ENCODE data around the gene USP5.
A peak's percentile ranks its signal among the peaks of the same experiment; 100 is the strongest.
"Not testable (repeated sequence)": the region's sequence is repeated elsewhere in the genome, so short reads cannot be mapped to it uniquely, and the experiment has no call there.

USP5 gene

DNA sequence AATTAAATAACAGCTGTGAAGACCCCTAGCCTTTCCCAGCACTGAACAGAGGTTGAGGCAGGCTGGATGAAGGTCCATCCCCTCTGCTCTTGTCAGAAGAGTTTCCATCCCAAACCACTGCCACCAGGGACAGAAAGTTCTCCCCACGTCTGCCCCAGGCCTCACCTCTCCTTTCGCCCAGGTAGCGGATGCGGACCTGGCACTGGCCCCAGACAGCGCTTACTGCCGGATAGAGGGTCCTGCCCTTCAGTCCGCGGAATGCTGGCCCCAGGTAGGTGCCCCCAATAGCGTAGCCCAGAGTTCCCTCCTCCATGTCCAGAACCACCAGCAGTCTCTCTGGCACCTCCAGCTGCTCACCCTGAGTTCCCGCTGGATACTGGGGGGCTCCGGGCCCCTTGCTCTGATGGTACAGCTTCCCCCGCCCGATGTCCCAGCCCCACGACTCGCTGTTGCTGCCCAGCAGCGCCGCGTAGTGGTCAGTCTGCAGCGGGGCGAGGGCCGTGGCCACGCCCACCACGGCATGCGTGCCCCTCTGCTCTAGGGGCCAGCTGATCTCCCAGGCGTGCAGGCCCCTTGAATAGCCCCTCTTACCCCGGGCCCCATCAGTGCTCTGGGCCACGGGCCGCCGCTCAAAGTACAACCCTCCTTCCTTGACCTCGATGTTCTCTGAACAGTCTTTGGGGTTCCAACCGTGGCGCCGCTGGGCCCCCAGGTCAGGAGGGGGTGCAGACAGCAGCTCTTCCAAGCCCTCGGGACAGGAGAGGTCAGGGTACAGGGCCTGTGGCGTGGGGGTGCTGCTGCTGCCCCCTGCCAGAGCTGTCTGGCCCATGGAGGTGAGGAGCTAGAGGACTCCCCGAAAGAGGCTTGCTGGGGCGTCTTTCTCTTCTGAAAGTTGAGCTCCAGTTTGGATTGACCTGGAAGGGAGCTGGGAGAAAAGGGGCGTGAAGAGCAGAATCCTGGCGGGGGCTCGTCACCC lies 20.4 kb downstream of the USP5 start:
- peak overlapping the region; percentile 88 for H3K27ac ChIP-seq (ENCODE audit: low read depth, low read length)
- H3K36me3 ChIP-seq (ENCODE audit: control insufficient read depth, insufficient read depth, low read length), result peaks cover 19% of the 10 kb centered on the region
- peak overlapping the region; percentile 95 for H3K4me3 ChIP-seq (ENCODE audit: low read length)
- no peaks in the 10 kb centered on the region for H3K27me3 ChIP-seq (ENCODE audit: control insufficient read depth, insufficient read depth, low read length)
- H3K9ac ChIP-seq (ENCODE audit: low read length), result peak overlapping the region; percentile 94
- peaks cover 20% of the 10 kb centered on the region for H3K4me1 ChIP-seq (ENCODE audit: control insufficient read depth, insufficient read depth, low read length)

DNA sequence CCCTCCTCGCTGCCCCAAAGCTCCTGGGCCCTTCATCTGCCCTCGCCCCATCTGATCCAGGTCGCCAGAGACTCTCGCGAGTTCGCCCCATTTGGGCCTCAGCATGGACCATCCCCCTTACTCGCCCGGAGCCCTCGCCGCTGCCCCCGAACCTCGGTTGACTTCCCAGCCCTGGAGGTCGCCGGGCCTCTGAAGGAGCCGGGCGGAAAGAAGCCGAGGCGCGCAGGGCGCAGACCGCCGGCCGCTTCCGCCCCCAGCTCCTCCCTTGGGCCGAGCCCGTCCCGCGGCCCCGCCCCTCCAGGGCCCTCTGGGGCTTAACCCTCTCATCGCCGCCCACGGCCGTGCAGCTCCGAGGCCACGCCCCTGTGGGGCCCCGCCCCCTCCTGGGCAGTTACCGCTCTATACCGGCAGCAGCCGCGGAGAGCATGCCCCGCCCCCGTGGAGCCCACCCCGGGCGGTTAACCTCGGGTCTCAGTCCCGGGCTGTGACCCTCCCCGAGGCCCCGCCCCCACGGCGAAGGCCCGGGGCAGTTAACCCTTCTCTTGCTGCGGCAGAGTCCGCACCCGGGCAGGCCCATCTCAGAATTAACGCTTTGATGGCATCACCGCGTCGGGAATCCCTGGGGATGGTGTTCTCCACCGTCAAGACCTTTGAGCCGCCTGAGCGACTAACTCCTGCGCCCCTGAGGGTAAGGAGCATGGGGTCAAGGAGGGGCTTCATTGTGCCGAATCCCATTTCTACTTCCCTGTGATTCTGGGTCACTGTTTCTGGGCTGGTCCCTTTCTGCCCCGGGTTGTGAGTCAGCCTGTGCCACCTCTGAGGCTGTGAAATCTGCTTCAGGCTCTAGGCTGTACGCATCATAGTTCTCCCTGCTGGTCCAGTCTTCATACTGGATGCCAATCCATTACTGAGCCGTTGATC lies 21.4 kb downstream of the USP5 start, which contains the start of gene SPSB2:
Gene SPSB2, minus strand, starts transcription at position 210 of the 921 bp plus-strand sequence. CDS start 402 bp downstream, outside the sequence.
- no peaks in the 10 kb centered on the region for H3K27me3 ChIP-seq (ENCODE audit: control insufficient read depth, insufficient read depth, low read length)
- peak within 1 kb of the TSS; percentile 94 for H3K9ac ChIP-seq (ENCODE audit: low read length)
- peak within 1 kb of the TSS; percentile 95 for H3K4me3 ChIP-seq (ENCODE audit: low read length)
- peaks cover 18% of the 10 kb centered on the region for H3K4me1 ChIP-seq (ENCODE audit: control insufficient read depth, insufficient read depth, low read length)
- H3K36me3 ChIP-seq (ENCODE audit: control insufficient read depth, insufficient read depth, low read length), result peaks cover 19% of the 10 kb centered on the region
- H3K27ac ChIP-seq (ENCODE audit: low read depth, low read length), result peak within 1 kb of the TSS; percentile 88

DNA sequence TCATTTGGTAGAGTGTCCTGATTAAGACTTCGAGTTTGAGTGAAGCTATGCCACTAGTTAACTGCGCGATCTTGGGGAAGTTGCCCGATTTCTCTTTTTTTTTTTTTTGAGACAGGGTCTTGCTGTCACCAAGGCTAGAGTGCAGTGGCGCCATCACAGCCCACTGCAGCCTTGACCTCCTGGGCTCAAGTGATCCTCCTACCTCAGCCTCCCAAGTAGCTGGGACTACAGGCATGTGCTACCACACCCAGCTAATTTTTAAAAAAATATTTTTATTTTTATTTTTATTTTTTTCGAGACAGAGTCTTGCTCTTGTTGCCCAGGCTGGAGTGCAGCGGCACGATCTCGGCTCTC lies 22.0 kb downstream of the USP5 start:
- peak overlapping the region; percentile 68 for H3K9ac ChIP-seq (ENCODE audit: low read length)
- peak overlapping the region; percentile 88 for H3K27ac ChIP-seq (ENCODE audit: low read depth, low read length)
- H3K36me3 ChIP-seq (ENCODE audit: control insufficient read depth, insufficient read depth, low read length), result peaks cover 16% of the 10 kb centered on the region
- peaks cover 12% of the 10 kb centered on the region for H3K4me1 ChIP-seq (ENCODE audit: control insufficient read depth, insufficient read depth, low read length)
- H3K27me3 ChIP-seq (ENCODE audit: control insufficient read depth, insufficient read depth, low read length), result not testable (repeated sequence)
- H3K4me3 ChIP-seq (ENCODE audit: low read length), result peak overlapping the region; percentile 88

DNA sequence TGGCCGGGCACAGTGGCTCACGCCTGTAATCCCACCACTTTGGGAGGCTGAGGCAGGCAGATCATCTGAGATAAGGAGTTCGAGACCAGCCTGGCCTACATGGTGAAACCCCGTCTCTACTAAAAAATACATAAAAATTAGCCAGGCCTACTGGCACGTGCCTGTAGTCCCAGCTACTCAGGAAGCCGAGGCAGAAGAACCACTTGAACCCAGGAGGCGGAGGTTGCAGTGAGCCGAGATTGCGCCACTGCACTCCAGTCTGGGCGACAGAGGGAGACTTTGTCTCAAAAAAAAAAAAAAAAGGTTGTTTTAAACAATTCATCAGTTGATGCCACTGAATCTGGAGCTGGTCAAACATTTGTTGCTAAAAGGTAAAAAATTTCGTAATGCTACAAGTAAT lies 27.9 kb downstream of the USP5 start:
- H3K4me1 ChIP-seq (ENCODE audit: control insufficient read depth, insufficient read depth, low read length); H3K4me3 ChIP-seq (ENCODE audit: low read length); H3K27me3 ChIP-seq (ENCODE audit: control insufficient read depth, insufficient read depth, low read length); H3K36me3 ChIP-seq (ENCODE audit: control insufficient read depth, insufficient read depth, low read length); H3K27ac ChIP-seq (ENCODE audit: low read depth, low read length); H3K9ac ChIP-seq (ENCODE audit: low read length): not testable (repeated sequence)

DNA sequence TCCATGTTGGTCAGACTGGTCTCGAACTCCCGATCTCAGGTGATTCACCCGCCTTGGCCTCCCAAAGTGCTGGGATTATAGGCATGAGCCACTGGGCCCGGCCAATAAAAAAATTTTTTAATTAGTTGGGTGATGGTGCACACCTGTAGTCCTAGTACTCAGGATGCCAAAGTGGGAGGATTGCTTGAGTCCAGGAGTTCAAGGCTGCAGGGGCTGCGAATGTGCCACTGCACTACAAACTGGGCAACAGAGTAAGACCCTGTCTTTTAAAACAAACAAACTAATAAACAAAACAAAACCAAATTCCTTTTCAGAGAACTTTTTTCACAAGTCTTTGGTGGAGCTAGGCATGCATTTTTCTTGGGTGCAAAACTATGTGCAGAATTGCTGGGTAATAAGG lies 31.3 kb downstream of the USP5 start:
- Histone ChIP-seq H3K36me3 (ENCODE audit: control insufficient read depth, insufficient read depth, low read length) (peaks cover 3% of the 10 kb centered on the region), H3K9ac (ENCODE audit: low read length) (no peak overlapping the region), H3K4me3 (ENCODE audit: low read length) (no peak overlapping the region), H3K27ac (ENCODE audit: low read depth, low read length) (no peak overlapping the region), H3K27me3 (ENCODE audit: control insufficient read depth, insufficient read depth, low read length) (no peaks in the 10 kb centered on the region), H3K4me1 (ENCODE audit: control insufficient read depth, insufficient read depth, low read length) (no peaks in the 10 kb centered on the region)

DNA sequence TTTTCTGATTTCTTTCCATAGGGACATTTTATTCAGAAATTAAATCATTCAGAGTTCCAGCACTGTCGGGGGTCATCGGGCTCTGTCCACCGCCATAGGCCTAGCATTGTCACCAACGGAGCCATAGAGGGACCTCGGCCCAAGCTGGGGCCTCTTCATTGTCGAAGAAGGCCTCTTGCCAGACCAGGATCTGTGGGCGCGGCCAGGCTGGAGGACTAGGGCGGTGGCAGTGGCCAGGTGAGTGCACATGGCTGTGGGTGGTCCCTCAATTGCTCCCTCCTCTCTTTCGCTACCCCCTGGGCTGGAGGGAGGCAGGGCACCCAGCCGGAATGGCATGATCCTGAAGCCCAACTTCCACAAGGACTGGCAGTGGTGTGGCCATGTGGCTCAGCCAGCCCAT lies 31.7 kb downstream of the USP5 start:
- Histone ChIP-seq H3K4me3 (ENCODE audit: low read length) (no peak overlapping the region), H3K27me3 (ENCODE audit: control insufficient read depth, insufficient read depth, low read length) (no peaks in the 10 kb centered on the region), H3K9ac (ENCODE audit: low read length) (no peak overlapping the region), H3K36me3 (ENCODE audit: control insufficient read depth, insufficient read depth, low read length) (peaks cover 3% of the 10 kb centered on the region), H3K27ac (ENCODE audit: low read depth, low read length) (no peak overlapping the region), H3K4me1 (ENCODE audit: control insufficient read depth, insufficient read depth, low read length) (no peaks in the 10 kb centered on the region)

DNA sequence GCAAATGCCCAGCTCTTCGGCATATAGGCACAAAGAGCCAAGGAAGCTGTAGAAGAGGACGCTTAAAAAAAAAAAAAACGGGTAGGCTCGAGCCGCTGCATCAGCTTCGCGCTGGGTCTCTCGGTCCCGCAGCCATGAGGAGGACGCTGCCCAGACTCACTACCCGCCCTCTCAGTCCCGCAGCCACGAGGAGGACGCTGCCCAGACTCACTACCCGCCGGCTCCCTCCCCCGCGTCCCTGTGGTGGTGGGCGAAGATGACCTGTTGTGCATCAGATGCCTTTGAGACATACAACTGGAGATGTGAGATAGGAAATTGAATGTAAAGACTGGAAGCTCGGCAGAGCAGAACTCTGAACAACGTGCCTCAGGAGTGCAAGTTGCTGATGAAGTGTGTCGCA lies 32.6 kb downstream of the USP5 start:
- Histone ChIP-seq H3K36me3 (ENCODE audit: control insufficient read depth, insufficient read depth, low read length) (peaks cover 3% of the 10 kb centered on the region), H3K4me1 (ENCODE audit: control insufficient read depth, insufficient read depth, low read length) (no peaks in the 10 kb centered on the region), H3K27ac (ENCODE audit: low read depth, low read length) (no peak overlapping the region), H3K9ac (ENCODE audit: low read length) (no peak overlapping the region), H3K4me3 (ENCODE audit: low read length) (no peak overlapping the region), H3K27me3 (ENCODE audit: control insufficient read depth, insufficient read depth, low read length) (no peaks in the 10 kb centered on the region)

DNA sequence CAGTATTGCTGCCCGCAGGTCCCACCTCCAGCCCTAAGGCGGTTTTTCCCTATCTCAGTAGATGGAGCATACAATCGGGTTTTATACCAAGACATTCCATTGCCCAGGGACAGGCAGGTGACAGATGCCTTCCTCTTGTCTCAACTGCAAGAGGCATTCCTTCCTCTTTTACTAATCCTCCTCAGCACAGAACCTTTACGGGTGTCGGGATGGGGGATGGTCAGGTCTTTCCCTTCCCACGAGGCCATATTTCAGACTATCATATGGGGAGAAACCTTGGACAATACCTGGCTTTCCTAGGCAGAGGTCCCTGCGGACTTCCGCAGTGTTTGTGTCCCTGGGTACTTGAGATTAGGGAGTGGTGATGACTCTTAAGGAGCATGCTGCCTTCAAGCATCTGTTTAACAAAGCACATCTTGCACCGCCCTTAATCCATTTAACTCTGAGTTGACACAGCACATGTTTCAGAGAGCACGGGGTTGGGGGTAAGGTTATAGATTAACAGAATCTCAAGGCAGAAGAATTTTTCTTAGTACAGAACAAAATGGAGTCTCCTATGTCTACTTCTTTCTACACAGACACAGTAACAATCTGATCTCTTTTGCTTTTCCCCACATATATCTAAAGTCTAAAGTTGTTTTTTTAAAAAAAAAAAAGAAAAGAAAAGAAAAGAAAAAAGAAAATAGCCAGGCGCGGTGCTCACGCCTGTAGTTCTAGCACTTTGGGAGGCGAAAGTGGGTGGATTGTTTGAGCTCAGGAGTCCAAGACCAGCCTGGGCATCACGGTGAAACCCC lies 34.5 kb downstream of the USP5 start:
- H3K27me3 ChIP-seq (ENCODE audit: control insufficient read depth, insufficient read depth, low read length); H3K9ac ChIP-seq (ENCODE audit: low read length); H3K27ac ChIP-seq (ENCODE audit: low read depth, low read length); H3K4me3 ChIP-seq (ENCODE audit: low read length); H3K4me1 ChIP-seq (ENCODE audit: control insufficient read depth, insufficient read depth, low read length); H3K36me3 ChIP-seq (ENCODE audit: control insufficient read depth, insufficient read depth, low read length): not testable (repeated sequence)

DNA sequence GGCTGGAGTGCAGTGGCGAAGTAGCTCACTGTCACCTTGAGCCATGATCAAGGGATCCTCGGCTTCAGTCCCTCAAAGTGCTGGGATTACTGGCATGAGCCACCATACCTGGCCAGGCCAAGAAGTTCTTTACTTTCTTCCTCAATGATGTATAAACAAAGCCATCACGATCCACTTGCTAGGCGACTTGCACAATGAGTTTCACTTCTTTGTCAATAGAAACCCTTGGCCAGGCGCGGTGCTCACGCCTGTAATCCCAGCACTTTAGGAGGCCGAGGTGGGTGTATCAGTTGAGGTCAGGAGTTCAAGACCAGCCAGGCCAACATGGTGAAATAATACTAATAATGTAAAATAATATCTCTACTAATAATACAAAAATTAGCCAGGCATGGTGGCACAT lies 35.5 kb downstream of the USP5 start:
- Histone ChIP-seq H3K27ac (ENCODE audit: low read depth, low read length) (no peak overlapping the region), H3K9ac (ENCODE audit: low read length) (no peak overlapping the region), H3K4me1 (ENCODE audit: control insufficient read depth, insufficient read depth, low read length) (no peaks in the 10 kb centered on the region), H3K4me3 (ENCODE audit: low read length) (no peak overlapping the region), H3K27me3 (ENCODE audit: control insufficient read depth, insufficient read depth, low read length) (no peaks in the 10 kb centered on the region), H3K36me3 (ENCODE audit: control insufficient read depth, insufficient read depth, low read length) (peaks cover 3% of the 10 kb centered on the region)

DNA sequence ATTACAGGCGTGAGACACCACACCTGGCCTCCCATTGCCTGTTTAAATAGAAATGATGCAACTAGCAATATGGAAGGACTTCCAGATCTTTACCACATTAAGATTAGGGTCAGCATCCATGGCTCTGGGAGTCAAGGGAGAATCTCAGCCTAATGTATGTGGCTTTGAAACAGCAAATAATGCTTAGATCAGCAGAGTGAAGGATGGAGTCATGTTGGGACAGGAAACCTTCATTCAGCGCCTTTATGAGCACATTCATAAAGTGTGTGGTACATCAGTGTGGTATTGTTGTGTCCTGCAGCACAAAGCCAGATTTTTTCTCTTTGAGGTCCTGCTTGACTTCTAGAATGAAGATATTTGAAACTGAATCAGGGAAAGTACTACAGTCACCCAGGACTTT lies 36.4 kb downstream of the USP5 start:
- Histone ChIP-seq H3K36me3 (ENCODE audit: control insufficient read depth, insufficient read depth, low read length) (peaks cover 3% of the 10 kb centered on the region), H3K9ac (ENCODE audit: low read length) (no peak overlapping the region), H3K27me3 (ENCODE audit: control insufficient read depth, insufficient read depth, low read length) (no peaks in the 10 kb centered on the region), H3K27ac (ENCODE audit: low read depth, low read length) (no peak overlapping the region), H3K4me1 (ENCODE audit: control insufficient read depth, insufficient read depth, low read length) (no peaks in the 10 kb centered on the region), H3K4me3 (ENCODE audit: low read length) (no peak overlapping the region)

DNA sequence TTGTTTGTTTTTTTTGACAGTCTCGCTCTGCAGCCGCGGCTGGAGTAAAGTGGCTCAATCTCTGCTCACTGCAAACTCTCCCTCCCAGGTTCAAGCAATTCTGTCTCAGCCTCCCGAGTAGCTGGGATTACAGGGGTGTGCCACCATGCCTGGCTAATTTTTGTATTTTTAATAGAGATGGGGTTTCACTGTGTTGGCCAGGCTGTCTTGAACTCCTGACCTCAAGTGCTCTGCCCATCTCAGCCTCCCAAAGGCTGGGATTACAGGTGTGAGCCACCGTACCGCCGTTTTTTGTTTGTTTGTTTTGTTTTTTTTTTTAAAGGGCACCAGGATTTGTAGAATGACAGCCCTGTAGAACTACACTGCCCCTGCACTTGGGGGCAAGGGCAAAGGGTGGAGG lies 36.8 kb downstream of the USP5 start:
- not testable (repeated sequence) for H3K9ac ChIP-seq (ENCODE audit: low read length); H3K27me3 ChIP-seq (ENCODE audit: control insufficient read depth, insufficient read depth, low read length); H3K36me3 ChIP-seq (ENCODE audit: control insufficient read depth, insufficient read depth, low read length); H3K27ac ChIP-seq (ENCODE audit: low read depth, low read length); H3K4me1 ChIP-seq (ENCODE audit: control insufficient read depth, insufficient read depth, low read length); H3K4me3 ChIP-seq (ENCODE audit: low read length)

Measured in rectal smooth muscle tissue (tissue), 1 donor.